GM12878 (cell line): ENCODE results near the gene EPS8. TPM values are rescaled to one million over a fixed set of nuclear protein-coding genes. Genes with fewer than 3 reads are reported as not detected.
A peak's percentile ranks its signal among the peaks of the same experiment; 100 is the strongest.

Experiments
- CREM ChIP-seq: IDR thresholded peaks from 2 replicates; pipeline ENCODE4 v1.6.1; 2014; ENCODE audit warnings: antibody characterized with exemption, low read depth
- CTCF ChIP-seq, 3 experiments: IDR thresholded peaks in 2 of 3; conservative IDR thresholded peaks in 1 of 3; 2 replicates each; pipeline ENCODE4 v1.5.1; 2011; ENCODE audit warnings: low read depth in 3 of 3, low read length in 3 of 3, mild to moderate bottlenecking in 3 of 3, control low read depth in 2 of 3, moderate library complexity in 2 of 3, inconsistent platforms in 1 of 3, mixed read lengths in 1 of 3; ENCODE audit not compliant: control insufficient read depth in 2 of 3, insufficient read depth in 1 of 3; ENCODE audit errors: extremely low read depth in 1 of 3
- PBX3 ChIP-seq: IDR thresholded peaks from 2 replicates; pipeline ENCODE4 v1.6.1; 2011; ENCODE audit warnings: mild to moderate bottlenecking, low read depth, low read length, moderate library complexity; ENCODE audit not compliant: insufficient replicate concordance
- POLR2AphosphoS2 ChIP-seq: IDR thresholded peaks from 2 replicates; pipeline ENCODE4 v1.6.1; 2011; ENCODE audit warnings: low read depth, mild to moderate bottlenecking, low read length, improper control_type of control experiment, moderate library complexity
- RAD21 ChIP-seq: IDR thresholded peaks from 2 replicates; pipeline ENCODE4 v1.6.1; 2011; ENCODE audit warnings: mild to moderate bottlenecking, low read depth, low read length, moderate library complexity; ENCODE audit not compliant: insufficient read depth
- RB1 ChIP-seq: fragments of 450-650 bp; formaldehyde crosslinking; IDR thresholded peaks from 2 replicates; pipeline ENCODE4 v1.6.1; 2017; ENCODE audit warnings: mild to moderate bottlenecking, borderline replicate concordance
- RELB ChIP-seq: fragments of 450-650 bp; IDR thresholded peaks from 2 replicates; pipeline ENCODE4 v1.6.1; 2017; ENCODE audit warnings: low read depth, mild to moderate bottlenecking, moderate library complexity
- SKIL ChIP-seq: fragments of 450-650 bp; IDR thresholded peaks from 2 replicates; pipeline ENCODE4 v1.6.1; 2017; ENCODE audit warnings: mild to moderate bottlenecking, low read depth, inconsistent platforms; ENCODE audit not compliant: poor library complexity, severe bottlenecking
- ZNF207 ChIP-seq: fragments of 450-650 bp; IDR thresholded peaks from 2 replicates; pipeline ENCODE4 v1.6.1; 2014; ENCODE audit warnings: antibody characterized with exemption, mild to moderate bottlenecking, borderline replicate concordance
- polyA plus RNA-seq, 11 experiments: library from polyadenylated mRNA; depleted of rRNA in 4 of 11; unstranded in 6 of 11; stranded (reverse) in 5 of 11; fragments of >200 nt; fragmentation: Nextera tagmentation in 4 of 11; fragmentation: Illumina TruSeq in 1 of 11; extraction: Ambion mirVana in 4 of 11; extraction: Trizol in 1 of 11; gene quantifications; 1 replicate in 1 of 11; 2 replicates in 10 of 11; pipeline versions ENCODE4 v1.2.1 to v1.2.3, GENCODE V29; 2011 to 2016; ENCODE audit warnings: inconsistent platforms in 2 of 11, missing spikeins in 2 of 11, low read depth in 1 of 11
- total RNA-seq, 4 experiments: library from RNA; depleted of rRNA in 3 of 4; stranded (reverse); fragments of >200 nt in 3 of 4; fragmentation: Illumina TruSeq in 1 of 4; extraction: Trizol in 1 of 4; gene quantifications; 2 replicates each; pipeline versions ENCODE4 v1.2.1 to v1.2.3, GENCODE V29; 2013 to 2021

Gene EPS8
- total and polyA plus RNA-seq, 10 of the 15 experiments (the other 5 are each of a cell fraction or from before 2014, with no cell fraction given) = 1.3 to 127 (median 3.4) TPM

GRCh38 chr12:15590180-15590826 is 198.9 kb downstream of the EPS8 start (continued):
- peak; percentile 85 to 94 (median 86); a peak in 5 of 6 replicates for TF ChIP-seq CTCF (IDR thresholded peaks at IDR 0.05 in 2 of 3, conservative IDR thresholded peaks at IDR 0.05 in 1 of 3; ENCODE audit: control insufficient read depth in 2 of 3, extremely low read depth in 1 of 3, insufficient read depth in 1 of 3, low read depth in 3 of 3, low read length in 3 of 3)
- peak; percentile 63 for TF ChIP-seq SKIL
- peak; percentile 14 for TF ChIP-seq PBX3
- TF ChIP-seq RAD21 = peak; percentile 97
- TF ChIP-seq ZNF207 = 0 out of 2 replicates have a peak, but pooled peaks have one; percentile 34
- peak; percentile 46; the same call in 1 of the 2 replicates for TF ChIP-seq RELB
- no peak for TF ChIP-seq CREM
- TF ChIP-seq RB1 = peak; percentile 83
- no peak for TF ChIP-seq POLR2AphosphoS2
